GM12875 (cell line): ENCODE results near the gene FOXN4.

Experiments used
- H3K4me3 ChIP-seq: one replicate; pipeline ENCODE4 v1.5.1; 2011; ENCODE audit warnings: low read depth, low read length, control low read depth
- CTCF ChIP-seq: IDR thresholded peaks from 2 replicates; pipeline ENCODE4 v1.5.1; 2011; ENCODE audit warnings: low read depth, mild to moderate bottlenecking, control low read depth, inconsistent platforms, low read length, moderate library complexity, borderline replicate concordance; ENCODE audit not compliant: insufficient read depth

Gene FOXN4

GRCh38 chr12:109290061-109290460, 19.0 kb downstream of the FOXN4 start:
- no peak for TF ChIP-seq CTCF
- H3K4me3 ChIP-seq, result no peak overlapping the region

- no peak overlapping the region for H3K4me3 ChIP-seq
- TF ChIP-seq CTCF, result no peak
Measured at GRCh38 chr12:109289551-109289950, 19.5 kb downstream of the FOXN4 start.

DNA sequence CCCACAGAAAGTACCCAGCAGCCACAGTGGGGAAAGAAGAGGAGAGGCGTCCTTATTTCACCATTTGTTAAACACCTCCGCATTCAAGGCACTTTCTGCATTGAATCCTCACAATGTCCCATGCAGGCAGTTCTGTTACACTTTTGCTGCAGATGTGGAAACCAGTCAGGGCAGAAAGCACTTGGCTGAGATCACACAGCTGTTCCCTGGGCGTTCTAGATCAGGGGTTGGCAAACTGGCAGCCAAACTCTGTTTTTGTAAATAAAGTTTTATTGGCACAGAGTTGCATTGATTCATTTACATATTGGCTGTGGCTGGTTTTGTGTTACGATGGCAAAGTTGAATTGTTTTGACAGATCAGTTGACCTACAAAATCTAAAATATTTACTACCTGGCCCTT, 20.1 kb downstream of the FOXN4 start:
- H3K4me3 ChIP-seq, result no peak overlapping the region
- no peak for TF ChIP-seq CTCF

DNA sequence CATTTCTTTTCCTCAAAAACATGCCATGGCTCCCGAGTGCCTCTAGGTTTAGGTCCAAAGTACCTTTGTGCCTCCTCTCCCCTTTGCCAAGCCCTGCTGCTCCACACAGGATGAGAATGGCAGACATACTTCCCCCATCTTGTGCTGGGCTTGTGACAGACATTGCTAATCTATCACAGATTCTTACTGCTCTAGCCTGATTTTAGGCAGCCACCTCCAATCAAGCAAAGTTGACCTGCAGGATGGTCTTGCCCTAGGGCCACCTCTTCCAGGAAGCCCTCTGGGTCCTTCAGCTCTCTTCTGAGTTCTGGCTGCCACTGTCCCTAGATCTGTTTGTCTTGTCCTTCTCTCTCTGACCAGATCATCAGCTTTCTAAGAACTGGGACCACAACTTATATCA, 20.5 kb downstream of the FOXN4 start:
- no peak for TF ChIP-seq CTCF
- no peak overlapping the region for H3K4me3 ChIP-seq

DNA sequence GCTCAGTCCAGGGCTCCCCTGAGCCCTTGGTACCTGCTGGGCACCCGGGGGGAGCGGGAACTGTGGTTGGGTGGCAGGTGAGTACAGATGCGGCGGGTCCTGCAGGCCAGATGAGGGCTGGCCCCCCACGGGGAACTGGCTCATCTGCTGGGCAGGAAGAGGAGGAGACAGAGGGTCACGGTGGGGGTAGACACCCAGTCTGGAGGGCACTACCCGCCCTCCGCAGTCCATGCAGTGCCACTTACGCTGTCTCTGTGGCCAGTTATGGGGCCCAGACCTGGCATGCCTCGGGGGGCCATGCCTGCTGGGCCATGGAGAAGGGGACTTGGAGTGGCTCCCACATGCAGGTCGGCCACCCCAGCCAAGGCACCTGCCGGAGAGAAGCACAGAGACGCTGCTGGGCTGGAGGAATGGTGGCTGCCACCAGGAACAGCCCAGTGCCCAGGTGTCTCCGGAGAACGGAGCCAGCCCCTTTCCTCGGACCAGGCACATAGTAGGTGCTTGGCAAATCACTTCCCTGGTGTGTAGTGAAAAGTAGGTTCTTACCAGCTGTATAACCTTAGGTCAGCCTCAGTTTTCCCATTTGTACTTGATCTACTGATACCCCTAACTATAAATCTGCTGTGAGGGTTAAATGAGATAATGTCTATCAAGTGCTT, 21.1 kb downstream of the FOXN4 start:
- no peak overlapping the region for H3K4me3 ChIP-seq
- no peak for TF ChIP-seq CTCF

GRCh38 chr12:109287181-109287580, 21.9 kb downstream of the FOXN4 start:
- no peak for TF ChIP-seq CTCF
- H3K4me3 ChIP-seq, result no peak overlapping the region

GRCh38 chr12:109286652-109287051, 22.4 kb downstream of the FOXN4 start:
- TF ChIP-seq CTCF, result no peak
- H3K4me3 ChIP-seq, result no peak overlapping the region
